ENCODE measurements around the gene DCP2.

DNA sequence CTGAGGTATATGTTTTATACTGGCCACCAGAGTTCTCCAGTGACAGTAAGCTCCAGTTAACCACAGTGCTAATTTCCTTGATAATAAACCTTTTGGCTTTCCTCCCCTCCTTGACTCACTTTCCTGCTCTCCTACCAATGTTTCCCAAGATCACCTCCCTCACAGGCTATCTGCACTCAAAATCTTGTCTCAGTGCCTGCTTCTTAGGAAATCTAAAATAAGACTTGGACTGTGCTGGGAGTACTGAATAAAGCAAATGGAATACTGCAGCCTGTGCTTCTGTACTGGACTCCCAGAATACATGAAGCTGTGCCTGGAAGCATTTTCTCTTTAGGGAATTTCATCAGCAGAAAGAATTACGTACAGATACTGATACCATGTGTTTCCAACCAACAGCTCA is 1.7 kb upstream of the DCP2 start:
- TF ChIP-seq, protein P1, sequence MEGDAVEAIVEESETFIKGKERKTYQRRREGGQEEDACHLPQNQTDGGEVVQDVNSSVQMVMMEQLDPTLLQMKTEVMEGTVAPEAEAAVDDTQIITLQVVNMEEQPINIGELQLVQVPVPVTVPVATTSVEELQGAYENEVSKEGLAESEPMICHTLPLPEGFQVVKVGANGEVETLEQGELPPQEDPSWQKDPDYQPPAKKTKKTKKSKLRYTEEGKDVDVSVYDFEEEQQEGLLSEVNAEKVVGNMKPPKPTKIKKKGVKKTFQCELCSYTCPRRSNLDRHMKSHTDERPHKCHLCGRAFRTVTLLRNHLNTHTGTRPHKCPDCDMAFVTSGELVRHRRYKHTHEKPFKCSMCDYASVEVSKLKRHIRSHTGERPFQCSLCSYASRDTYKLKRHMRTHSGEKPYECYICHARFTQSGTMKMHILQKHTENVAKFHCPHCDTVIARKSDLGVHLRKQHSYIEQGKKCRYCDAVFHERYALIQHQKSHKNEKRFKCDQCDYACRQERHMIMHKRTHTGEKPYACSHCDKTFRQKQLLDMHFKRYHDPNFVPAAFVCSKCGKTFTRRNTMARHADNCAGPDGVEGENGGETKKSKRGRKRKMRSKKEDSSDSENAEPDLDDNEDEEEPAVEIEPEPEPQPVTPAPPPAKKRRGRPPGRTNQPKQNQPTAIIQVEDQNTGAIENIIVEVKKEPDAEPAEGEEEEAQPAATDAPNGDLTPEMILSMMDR (conservative IDR thresholded peaks at IDR 0.05), result no peak
- TF ChIP-seq ZFX (IDR thresholded peaks at IDR 0.05), result no peak

Measured in C4-2B (cell line).